Nephron (organoid): ENCODE results near the gene LAMB4.

Experiments
- H3K27ac Mint-ChIP-seq, 3 experiments: 2 replicates each; pipeline ENCODE4 v1.8.0; 2020; ENCODE audit warnings: mixed read lengths in 3 of 3, mild to moderate bottlenecking in 2 of 3, moderate library complexity in 1 of 3
- H3K27me3 Mint-ChIP-seq: 2 replicates; pipeline ENCODE4 v1.8.0; 2021; ENCODE audit warnings: low read depth, mild to moderate bottlenecking, moderate library complexity, mixed read lengths
- H3K36me3 Mint-ChIP-seq: 2 replicates; pipeline ENCODE4 v1.8.0; 2020; ENCODE audit warnings: low read depth, mixed read lengths
- H3K4me1 Mint-ChIP-seq: 2 replicates; pipeline ENCODE4 v1.8.0; 2020; ENCODE audit warnings: mixed read lengths
- H3K4me3 Mint-ChIP-seq, 3 experiments: 2 replicates each; pipeline ENCODE4 v1.8.0; 2020; ENCODE audit warnings: mild to moderate bottlenecking in 3 of 3, mixed read lengths in 3 of 3, moderate library complexity in 2 of 3
- H3K9me3 Mint-ChIP-seq: 2 replicates; pipeline ENCODE4 v1.8.0; 2020; ENCODE audit warnings: mixed read lengths
- CTCF ChIP-seq, 3 experiments: fragments of 200-600 bp; sonication (generic); IDR thresholded peaks; one replicate each; pipeline ENCODE4 v1.5.0; 2021; ENCODE audit warnings: antibody characterized with exemption in 3 of 3; ENCODE audit not compliant: unreplicated experiment in 3 of 3

LAMB4 gene

GRCh38 chr7:108166687-108167086 is 36.5 kb upstream of the LAMB4 start:
- no peak overlapping the region for H3K4me3 Mint-ChIP-seq
- H3K4me1 Mint-ChIP-seq, result no peaks in the 10 kb centered on the region
- no peaks in the 10 kb centered on the region for H3K36me3 Mint-ChIP-seq
- H3K9me3 Mint-ChIP-seq, result no peaks in the 10 kb centered on the region
- TF ChIP-seq CTCF (IDR thresholded peaks at IDR 0.05; ENCODE audit: unreplicated experiment in 3 of 3), result no peak
- no peak overlapping the region for H3K27ac Mint-ChIP-seq
- no peaks in the 10 kb centered on the region for H3K27me3 Mint-ChIP-seq

GRCh38 chr7:108165723-108166122 is 35.6 kb upstream of the LAMB4 start:
- Mint-ChIP-seq H3K4me3 (no peak overlapping the region), H3K4me1 (no peaks in the 10 kb centered on the region), H3K36me3 (no peaks in the 10 kb centered on the region), H3K27ac (no peak overlapping the region), H3K27me3 (no peaks in the 10 kb centered on the region), H3K9me3 (no peaks in the 10 kb centered on the region)
- no peak for TF ChIP-seq CTCF (IDR thresholded peaks at IDR 0.05; ENCODE audit: unreplicated experiment in 3 of 3)

- no peaks in the 10 kb centered on the region for H3K4me1 Mint-ChIP-seq
- H3K36me3 Mint-ChIP-seq, result no peaks in the 10 kb centered on the region
- no peaks in the 10 kb centered on the region for H3K27me3 Mint-ChIP-seq
- no peak for TF ChIP-seq CTCF (IDR thresholded peaks at IDR 0.05; ENCODE audit: unreplicated experiment in 3 of 3)
- no peak overlapping the region for H3K4me3 Mint-ChIP-seq
- H3K9me3 Mint-ChIP-seq, result no peaks in the 10 kb centered on the region
- no peak overlapping the region for H3K27ac Mint-ChIP-seq
These were observed 34.8 kb upstream of the LAMB4 start for GRCh38 chr7:108164946-108165345.

GRCh38 chr7:108164342-108164741 is 34.2 kb upstream of the LAMB4 start:
- no peaks in the 10 kb centered on the region for H3K36me3 Mint-ChIP-seq
- no peaks in the 10 kb centered on the region for H3K9me3 Mint-ChIP-seq
- H3K27ac Mint-ChIP-seq, result no peak overlapping the region
- no peaks in the 10 kb centered on the region for H3K4me1 Mint-ChIP-seq
- H3K27me3 Mint-ChIP-seq, result no peaks in the 10 kb centered on the region
- no peak for TF ChIP-seq CTCF (IDR thresholded peaks at IDR 0.05; ENCODE audit: unreplicated experiment in 3 of 3)
- no peak overlapping the region for H3K4me3 Mint-ChIP-seq

GRCh38 chr7:108158776-108159175 is 28.6 kb upstream of the LAMB4 start:
- TF ChIP-seq CTCF (IDR thresholded peaks at IDR 0.05; ENCODE audit: unreplicated experiment in 3 of 3), result no peak
- Mint-ChIP-seq H3K4me1 (no peaks in the 10 kb centered on the region), H3K27ac (peak overlapping the region in 2 of 3 experiments; percentile 61 to 65), H3K36me3 (no peaks in the 10 kb centered on the region), H3K27me3 (no peaks in the 10 kb centered on the region), H3K4me3 (no peak overlapping the region), H3K9me3 (no peaks in the 10 kb centered on the region)

- Mint-ChIP-seq H3K9me3 (no peaks in the 10 kb centered on the region), H3K27me3 (no peaks in the 10 kb centered on the region), H3K4me1 (no peaks in the 10 kb centered on the region), H3K27ac (peak overlapping the region in 2 of 3 experiments; percentile 13), H3K4me3 (no peak overlapping the region), H3K36me3 (no peaks in the 10 kb centered on the region)
- TF ChIP-seq CTCF (IDR thresholded peaks at IDR 0.05; ENCODE audit: unreplicated experiment in 3 of 3), result no peak
These were observed 27.6 kb upstream of the LAMB4 start for GRCh38 chr7:108157606-108158335.
